Neuronal stem cell (in vitro differentiated cells): ENCODE results near the gene NHERF1.

Experiments used
- DNase-seq: peaks from one replicate; pipeline ENCODE4 v3.0.0-alpha.2; 2013; ENCODE audit warnings: low spot score
- H2AFZ ChIP-seq: one replicate; pipeline ENCODE4 v1.6.1; 2013; ENCODE audit warnings: mild to moderate bottlenecking, low read length, inconsistent platforms
- H2AK5ac ChIP-seq: 2 replicates; pipeline ENCODE4 v1.6.1; 2013; ENCODE audit warnings: low read depth, mild to moderate bottlenecking, inconsistent platforms, low read length, moderate library complexity, mixed read lengths
- H2BK120ac ChIP-seq: 2 replicates; pipeline ENCODE4 v1.6.1; 2013; ENCODE audit warnings: low read depth, mild to moderate bottlenecking, inconsistent platforms, low read length, moderate library complexity, mixed read lengths
- H2BK12ac ChIP-seq: one replicate; pipeline ENCODE4 v1.6.1; 2013; ENCODE audit warnings: low read length, inconsistent platforms
- H2BK15ac ChIP-seq: 2 replicates; pipeline ENCODE4 v1.6.1; 2013; ENCODE audit warnings: mild to moderate bottlenecking, low read length, inconsistent platforms, mixed read lengths
- H2BK5ac ChIP-seq: one replicate; pipeline ENCODE4 v1.6.1; 2013; ENCODE audit warnings: inconsistent platforms, mild to moderate bottlenecking, low read length, moderate library complexity
- H3K14ac ChIP-seq: one replicate; pipeline ENCODE4 v1.6.1; 2013; ENCODE audit warnings: low read length, inconsistent platforms
- H3K18ac ChIP-seq: 2 replicates; pipeline ENCODE4 v1.6.1; 2013; ENCODE audit warnings: low read length, inconsistent platforms
- H3K23ac ChIP-seq: 2 replicates; pipeline ENCODE4 v1.6.1; 2013; ENCODE audit warnings: low read depth, mild to moderate bottlenecking, mixed read lengths, low read length, inconsistent platforms; ENCODE audit not compliant: poor library complexity
- H3K27ac ChIP-seq: replicated peaks from 3 replicates; pipeline ENCODE4 v1.5.1; 2013; ENCODE audit warnings: low read length, inconsistent platforms
- H3K27me3 ChIP-seq, 3 experiments: 2 replicates each; pipeline ENCODE4 v1.6.1; 2013; ENCODE audit warnings: low read length in 3 of 3, mild to moderate bottlenecking in 2 of 3, inconsistent platforms in 1 of 3, low read depth in 1 of 3, mixed read lengths in 1 of 3, moderate library complexity in 1 of 3; ENCODE audit not compliant: control insufficient read depth in 3 of 3, insufficient read depth in 3 of 3
- H3K36me3 ChIP-seq, 2 donors: replicated peaks in 1 of 2; 2 replicates each; pipeline ENCODE4 v1.6.1; 2013; ENCODE audit warnings: low read length in 2 of 2; ENCODE audit not compliant: control insufficient read depth in 2 of 2, insufficient read depth in 2 of 2
- H3K4ac ChIP-seq: 2 replicates; pipeline ENCODE4 v1.6.1; 2013; ENCODE audit warnings: inconsistent platforms, mild to moderate bottlenecking, low read length, moderate library complexity
- H3K4me1 ChIP-seq, 2 donors: 1 replicate in 1 of 2; 2 replicates in 1 of 2; pipeline ENCODE4 v1.6.1; 2013; ENCODE audit warnings: low read length in 2 of 2, low read depth in 1 of 2; ENCODE audit not compliant: control insufficient read depth in 2 of 2, insufficient read depth in 1 of 2
- H3K4me2 ChIP-seq: one replicate; pipeline ENCODE4 v1.6.1; 2013; ENCODE audit warnings: mild to moderate bottlenecking, low read length, inconsistent platforms; ENCODE audit not compliant: insufficient read depth, poor library complexity, severe bottlenecking
- H3K4me3 ChIP-seq, 2 donors: 2 replicates each; pipeline ENCODE4 v1.5.1; 2013; ENCODE audit warnings: low read length in 2 of 2, mild to moderate bottlenecking in 2 of 2, inconsistent platforms in 1 of 2, moderate library complexity in 1 of 2
- H3K79me1 ChIP-seq: one replicate; pipeline ENCODE4 v1.6.1; 2013; ENCODE audit warnings: low read depth, mild to moderate bottlenecking, inconsistent platforms, low read length, moderate library complexity
- H3K9ac ChIP-seq: one replicate; pipeline ENCODE4 v1.6.1; 2013; ENCODE audit warnings: mild to moderate bottlenecking, low read depth, low read length, inconsistent platforms; ENCODE audit not compliant: poor library complexity
- H3K9me3 ChIP-seq, 2 donors: replicated peaks in 1 of 2; 2 replicates each; pipeline versions ENCODE3 to v1.6.1; 2013; ENCODE audit warnings: low read length in 2 of 2, mild to moderate bottlenecking in 2 of 2, inconsistent platforms in 1 of 2, low read depth in 1 of 2, mixed read lengths in 1 of 2, moderate library complexity in 1 of 2; ENCODE audit not compliant: control insufficient read depth in 2 of 2, insufficient read depth in 1 of 2
- H4K8ac ChIP-seq: one replicate; pipeline ENCODE4 v1.6.1; 2013; ENCODE audit warnings: low read depth, mild to moderate bottlenecking, inconsistent platforms, low read length, moderate library complexity
- H4K91ac ChIP-seq: one replicate; pipeline ENCODE4 v1.6.1; 2013; ENCODE audit warnings: low read length, low read depth, mild to moderate bottlenecking, inconsistent platforms; ENCODE audit not compliant: poor library complexity
- WGBS, 2 donors: extraction: QIAGEN DNeasy Blood & Tissue Kit; methylation state at CpG; one replicate each; pipeline ENCODE4 v1.1.7; 2013; ENCODE audit warnings: missing lambda C conversion rate in 2 of 2, mixed read lengths in 1 of 2; ENCODE audit not compliant: insufficient read length in 2 of 2, insufficient replicate concordance in 1 of 2; ENCODE audit errors: extremely low coverage in 2 of 2; 5-methylcytosine and 5-hydroxymethylcytosine counted together

NHERF1 gene

GRCh38 chr17:74807925-74808324 is 59.5 kb downstream of the NHERF1 start:
- no peak for DNase-seq
- Histone ChIP-seq H3K27ac (no peak overlapping the region), H3K23ac (no peak overlapping the region), H2AK5ac (no peak overlapping the region), H3K4me1 (peaks cover 3 to 8% of the 10 kb centered on the region in 2 donors), H3K9ac (no peak overlapping the region), H4K8ac (no peak overlapping the region), H3K79me1 (no peaks in the 10 kb centered on the region), H3K18ac (no peak overlapping the region), H3K4me3 (no peak overlapping the region), H4K91ac (no peak overlapping the region), H3K9me3 (no peaks in the 10 kb centered on the region), H3K27me3 (no peaks in the 10 kb centered on the region), H3K4me2 (no peak overlapping the region), H3K4ac (no peak overlapping the region), H2BK12ac (no peak overlapping the region), H3K36me3 (peaks cover 10 to 14% of the 10 kb centered on the region in 2 donors), H3K14ac (no peak overlapping the region), H2BK120ac (no peak overlapping the region), H2AFZ (no peak overlapping the region), H2BK5ac (no peak overlapping the region), H2BK15ac (no peak overlapping the region)
- WGBS, 2 donors = no CpG with 5 or more reads among the region's 6 CpGs

- Histone ChIP-seq H3K4me2 (no peak overlapping the region), H3K9ac (peak overlapping the region; percentile 6), H3K4me3 (no peak overlapping the region), H2BK5ac (no peak overlapping the region), H2AFZ (no peak overlapping the region), H3K9me3 (no peaks in the 10 kb centered on the region), H3K4me1 (peaks cover 3 to 10% of the 10 kb centered on the region in 2 donors), H4K8ac (no peak overlapping the region), H3K27ac (no peak overlapping the region), H3K18ac (no peak overlapping the region), H2BK15ac (no peak overlapping the region), H3K36me3 (peaks cover 9 to 10% of the 10 kb centered on the region in 2 donors), H2BK120ac (no peak overlapping the region), H3K23ac (no peak overlapping the region), H3K79me1 (no peaks in the 10 kb centered on the region), H3K14ac (no peak overlapping the region), H3K27me3 (no peaks in the 10 kb centered on the region), H3K4ac (no peak overlapping the region), H4K91ac (no peak overlapping the region), H2BK12ac (no peak overlapping the region), H2AK5ac (no peak overlapping the region)
- WGBS, 2 donors = no CpG with 5 or more reads among the region's 17 CpGs
- no peak for DNase-seq
These were observed 60.4 kb downstream of the NHERF1 start for GRCh38 chr17:74808714-74809430.

- no peak overlapping the region for H3K18ac ChIP-seq
- H3K36me3 ChIP-seq = peaks cover 9% of the 10 kb centered on the region in 2 donors
- H3K23ac ChIP-seq = no peak overlapping the region
- H2BK5ac ChIP-seq = no peak overlapping the region
- H2BK120ac ChIP-seq = no peak overlapping the region
- H4K91ac ChIP-seq = no peak overlapping the region
- no peak overlapping the region for H2BK15ac ChIP-seq
- no peak overlapping the region for H3K4ac ChIP-seq
- H2AFZ ChIP-seq = no peak overlapping the region
- H2AK5ac ChIP-seq = no peak overlapping the region
- WGBS, 2 donors = no CpG with 5 or more reads among the region's 15 CpGs
- no peak overlapping the region for H4K8ac ChIP-seq
- peaks cover 0 to 1% of the 10 kb centered on the region in 2 donors for H3K9me3 ChIP-seq
- no peaks in the 10 kb centered on the region for H3K79me1 ChIP-seq
- H2BK12ac ChIP-seq = no peak overlapping the region
- H3K27ac ChIP-seq = no peak overlapping the region
- H3K4me3 ChIP-seq = no peak overlapping the region
- DNase-seq = no peak
- H3K9ac ChIP-seq = no peak overlapping the region
- H3K27me3 ChIP-seq = no peaks in the 10 kb centered on the region
- H3K14ac ChIP-seq = no peak overlapping the region
- no peak overlapping the region for H3K4me2 ChIP-seq
- H3K4me1 ChIP-seq = peaks cover 3 to 12% of the 10 kb centered on the region in 2 donors
These were observed 62.5 kb downstream of the NHERF1 start for GRCh38 chr17:74810699-74811485.
